ENCODE data around the gene EIF3D. TPM values are rescaled to one million over a fixed set of nuclear protein-coding genes. Genes with fewer than 3 reads are reported as not detected.

The EIF3D gene
- total RNA-seq, 1 donor from 2014 or later, result 97.8 TPM

DNA sequence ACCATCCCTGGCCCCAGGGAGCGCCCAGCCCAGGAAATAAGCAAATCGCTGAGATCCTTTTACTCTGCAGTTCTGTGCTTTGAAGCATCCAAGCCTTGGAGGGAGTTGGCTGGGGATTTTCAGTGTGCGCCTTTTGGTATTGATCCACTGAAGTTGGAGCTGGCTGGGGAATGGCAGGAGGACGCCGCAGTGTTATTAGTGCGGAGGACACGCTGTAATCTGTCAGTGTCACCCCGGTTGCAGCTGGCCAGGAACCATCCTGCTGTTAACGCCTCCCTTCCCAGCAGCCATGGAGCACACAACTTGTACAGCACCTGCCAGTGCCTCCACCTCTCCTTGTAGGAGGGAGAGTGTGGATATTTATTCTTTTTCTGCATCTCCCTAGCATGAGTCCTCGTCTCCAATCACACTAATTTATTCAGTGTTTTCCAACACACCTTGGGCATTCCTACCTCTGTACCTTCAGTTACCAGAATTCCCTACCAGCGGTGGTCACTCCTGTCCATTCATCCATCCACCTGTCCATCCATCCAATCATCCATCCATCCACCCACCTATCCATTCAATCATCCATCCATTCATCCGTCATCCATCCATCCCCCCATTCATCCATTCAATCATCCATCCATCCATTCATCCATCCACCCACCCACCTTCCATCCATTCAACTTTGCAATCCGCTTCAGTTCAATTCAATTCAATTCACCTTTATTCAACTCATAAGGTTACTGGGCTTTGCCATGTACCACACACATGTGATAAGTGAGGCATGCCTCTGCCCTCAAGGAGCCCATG is 21.9 kb upstream of the EIF3D start:
- Mint-ChIP-seq H3K27me3 (ENCODE audit: low read depth) (peaks cover 36% of the 10 kb centered on the region), H3K4me3 (ENCODE audit: unreplicated experiment) (no peak overlapping the region), H3K27ac (ENCODE audit: unreplicated experiment) (no peak overlapping the region), H3K4me1 (ENCODE audit: low read depth) (peaks cover 3% of the 10 kb centered on the region), H3K9me3 (ENCODE audit: low read depth) (no peaks in the 10 kb centered on the region), H3K36me3 (ENCODE audit: low read depth) (peaks cover 4% of the 10 kb centered on the region)
- TF ChIP-seq, protein P1, sequence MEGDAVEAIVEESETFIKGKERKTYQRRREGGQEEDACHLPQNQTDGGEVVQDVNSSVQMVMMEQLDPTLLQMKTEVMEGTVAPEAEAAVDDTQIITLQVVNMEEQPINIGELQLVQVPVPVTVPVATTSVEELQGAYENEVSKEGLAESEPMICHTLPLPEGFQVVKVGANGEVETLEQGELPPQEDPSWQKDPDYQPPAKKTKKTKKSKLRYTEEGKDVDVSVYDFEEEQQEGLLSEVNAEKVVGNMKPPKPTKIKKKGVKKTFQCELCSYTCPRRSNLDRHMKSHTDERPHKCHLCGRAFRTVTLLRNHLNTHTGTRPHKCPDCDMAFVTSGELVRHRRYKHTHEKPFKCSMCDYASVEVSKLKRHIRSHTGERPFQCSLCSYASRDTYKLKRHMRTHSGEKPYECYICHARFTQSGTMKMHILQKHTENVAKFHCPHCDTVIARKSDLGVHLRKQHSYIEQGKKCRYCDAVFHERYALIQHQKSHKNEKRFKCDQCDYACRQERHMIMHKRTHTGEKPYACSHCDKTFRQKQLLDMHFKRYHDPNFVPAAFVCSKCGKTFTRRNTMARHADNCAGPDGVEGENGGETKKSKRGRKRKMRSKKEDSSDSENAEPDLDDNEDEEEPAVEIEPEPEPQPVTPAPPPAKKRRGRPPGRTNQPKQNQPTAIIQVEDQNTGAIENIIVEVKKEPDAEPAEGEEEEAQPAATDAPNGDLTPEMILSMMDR (IDR thresholded peaks at IDR 0.05), result no peak
- DNase-seq (ENCODE audit: low spot score), result no peak

DNA sequence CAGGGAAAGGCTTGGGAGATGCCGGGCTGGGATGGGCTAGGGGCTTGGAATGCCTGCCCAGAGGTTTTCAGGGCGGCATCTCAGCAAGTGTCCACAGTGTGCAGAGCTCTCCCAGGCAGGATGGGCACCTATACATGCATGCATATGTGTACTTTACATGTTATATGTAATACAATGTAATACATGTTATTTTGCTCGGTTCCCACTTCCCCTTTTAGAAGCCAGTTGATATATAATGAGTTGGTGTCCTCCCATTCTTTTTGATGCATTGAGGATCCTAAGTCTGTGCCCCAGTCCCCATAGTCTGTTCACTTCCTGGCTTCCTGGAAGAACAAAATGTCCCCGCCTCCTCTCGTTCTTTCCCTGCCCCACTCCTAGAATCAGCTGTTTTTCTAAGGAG is 20.1 kb upstream of the EIF3D start:
- no peaks in the 10 kb centered on the region for H3K9me3 Mint-ChIP-seq (ENCODE audit: low read depth)
- peaks cover 4% of the 10 kb centered on the region for H3K36me3 Mint-ChIP-seq (ENCODE audit: low read depth)
- DNase-seq (ENCODE audit: low spot score), result no peak
- no peak overlapping the region for H3K27ac Mint-ChIP-seq (ENCODE audit: unreplicated experiment)
- TF ChIP-seq, protein P1 (IDR thresholded peaks at IDR 0.05), result no peak
- H3K4me1 Mint-ChIP-seq (ENCODE audit: low read depth), result peaks cover 3% of the 10 kb centered on the region
- H3K4me3 Mint-ChIP-seq (ENCODE audit: unreplicated experiment), result no peak overlapping the region
- peaks cover 28% of the 10 kb centered on the region for H3K27me3 Mint-ChIP-seq (ENCODE audit: low read depth)

DNA sequence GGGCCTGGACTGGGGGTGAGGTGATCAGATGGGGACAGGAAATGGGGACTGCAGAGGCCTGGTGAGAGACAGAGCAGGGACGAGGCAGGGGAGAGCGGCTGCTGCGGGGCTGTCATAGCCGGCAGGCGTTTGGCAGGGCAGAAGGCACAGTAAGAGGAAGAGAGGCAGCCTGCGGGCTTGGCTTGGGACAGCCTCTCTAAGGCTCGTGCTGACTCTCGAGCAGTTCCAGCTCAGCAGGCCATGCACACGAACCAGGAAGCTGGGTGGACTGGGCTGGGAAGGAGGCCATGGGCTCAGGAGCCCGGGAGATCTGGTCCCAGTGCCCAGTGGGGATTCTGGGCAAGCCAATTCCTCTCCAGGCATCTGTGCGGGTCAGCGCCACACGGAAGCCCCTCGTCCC is 19.6 kb upstream of the EIF3D start:
- no peak overlapping the region for H3K27ac Mint-ChIP-seq (ENCODE audit: unreplicated experiment)
- H3K4me1 Mint-ChIP-seq (ENCODE audit: low read depth), result peaks cover 3% of the 10 kb centered on the region
- H3K27me3 Mint-ChIP-seq (ENCODE audit: low read depth), result peaks cover 26% of the 10 kb centered on the region
- no peaks in the 10 kb centered on the region for H3K9me3 Mint-ChIP-seq (ENCODE audit: low read depth)
- TF ChIP-seq, protein P1 (IDR thresholded peaks at IDR 0.05), result no peak
- DNase-seq (ENCODE audit: low spot score), result peak; percentile 75
- no peak overlapping the region for H3K4me3 Mint-ChIP-seq (ENCODE audit: unreplicated experiment)
- peaks cover 4% of the 10 kb centered on the region for H3K36me3 Mint-ChIP-seq (ENCODE audit: low read depth)

DNA sequence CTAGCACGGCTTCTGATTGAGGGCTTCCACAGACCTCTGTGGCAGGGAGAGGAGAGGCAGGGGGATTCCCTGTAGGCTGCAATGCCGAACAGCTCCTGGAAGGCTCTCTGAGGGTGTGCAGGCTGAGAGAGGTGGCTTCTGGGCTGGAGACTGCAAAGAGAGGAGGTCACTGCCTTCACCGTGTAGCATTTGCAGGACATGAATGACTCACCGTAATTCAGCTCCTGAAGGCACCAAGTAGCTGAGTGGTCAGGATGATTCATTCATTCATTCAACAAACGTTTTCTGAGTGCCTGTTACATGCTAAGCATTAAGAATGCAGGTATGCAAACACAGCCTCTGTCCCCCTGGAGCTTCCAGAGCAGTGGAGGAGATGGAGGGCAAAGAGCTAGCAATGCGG is 18.0 kb upstream of the EIF3D start:
- peaks cover 4% of the 10 kb centered on the region for H3K36me3 Mint-ChIP-seq (ENCODE audit: low read depth)
- H3K4me3 Mint-ChIP-seq (ENCODE audit: unreplicated experiment), result no peak overlapping the region
- peaks cover 6% of the 10 kb centered on the region for H3K4me1 Mint-ChIP-seq (ENCODE audit: low read depth)
- peak; percentile 37 for DNase-seq (ENCODE audit: low spot score)
- H3K9me3 Mint-ChIP-seq (ENCODE audit: low read depth), result no peaks in the 10 kb centered on the region
- TF ChIP-seq, protein P1 (IDR thresholded peaks at IDR 0.05), result no peak
- peaks cover 23% of the 10 kb centered on the region for H3K27me3 Mint-ChIP-seq (ENCODE audit: low read depth)
- H3K27ac Mint-ChIP-seq (ENCODE audit: unreplicated experiment), result no peak overlapping the region

DNA sequence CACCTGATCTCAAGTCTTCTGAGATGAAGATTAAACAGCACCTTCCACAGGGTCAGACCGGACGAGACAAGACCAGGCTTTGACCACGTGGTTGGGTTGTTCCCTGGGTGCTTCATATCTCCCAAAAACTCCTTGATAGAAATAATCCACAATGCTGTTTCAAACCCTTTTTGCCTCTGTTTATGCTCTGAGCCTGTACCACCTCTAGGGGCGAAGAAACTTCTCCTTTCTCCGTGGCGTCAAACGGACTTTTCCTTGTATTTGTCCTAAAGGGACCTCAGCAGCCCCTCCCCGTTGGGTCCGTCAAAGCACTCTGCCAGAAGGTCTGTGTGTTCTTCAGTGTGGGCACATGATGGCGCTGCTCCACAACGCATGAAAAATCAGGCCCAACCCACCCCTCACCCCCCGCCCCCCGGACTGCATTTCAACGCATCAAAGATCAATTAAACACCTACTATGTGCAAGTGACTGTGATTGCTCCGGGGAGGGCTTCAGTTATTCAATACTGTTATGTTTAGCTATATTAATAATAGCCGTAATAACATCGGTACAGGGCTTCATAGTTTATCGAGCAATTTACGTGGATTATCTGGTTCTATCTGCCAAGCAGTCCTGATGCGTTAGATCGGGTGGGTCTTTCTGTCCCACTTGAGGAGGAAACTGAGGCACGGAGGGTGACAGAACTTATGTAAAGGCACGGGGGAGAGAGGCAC is 17.3 kb upstream of the EIF3D start:
- no peak overlapping the region for H3K4me3 Mint-ChIP-seq (ENCODE audit: unreplicated experiment)
- no peaks in the 10 kb centered on the region for H3K9me3 Mint-ChIP-seq (ENCODE audit: low read depth)
- peaks cover 3% of the 10 kb centered on the region for H3K36me3 Mint-ChIP-seq (ENCODE audit: low read depth)
- TF ChIP-seq, protein P1 (IDR thresholded peaks at IDR 0.05), result peak; percentile 95
- peak; percentile 46 for DNase-seq (ENCODE audit: low spot score)
- peaks cover 11% of the 10 kb centered on the region for H3K4me1 Mint-ChIP-seq (ENCODE audit: low read depth)
- H3K27me3 Mint-ChIP-seq (ENCODE audit: low read depth), result peaks cover 16% of the 10 kb centered on the region
- H3K27ac Mint-ChIP-seq (ENCODE audit: unreplicated experiment), result no peak overlapping the region

Measured in chondrocyte (in vitro differentiated cells).